Measurements from ENCODE around the gene TRIM14. TPM values are rescaled to one million over a fixed set of nuclear protein-coding genes. Genes with fewer than 3 reads are reported as not detected.

The TRIM14 gene
- total RNA-seq, 1 experiment from 2014 or later, result 11.9 TPM

DNA sequence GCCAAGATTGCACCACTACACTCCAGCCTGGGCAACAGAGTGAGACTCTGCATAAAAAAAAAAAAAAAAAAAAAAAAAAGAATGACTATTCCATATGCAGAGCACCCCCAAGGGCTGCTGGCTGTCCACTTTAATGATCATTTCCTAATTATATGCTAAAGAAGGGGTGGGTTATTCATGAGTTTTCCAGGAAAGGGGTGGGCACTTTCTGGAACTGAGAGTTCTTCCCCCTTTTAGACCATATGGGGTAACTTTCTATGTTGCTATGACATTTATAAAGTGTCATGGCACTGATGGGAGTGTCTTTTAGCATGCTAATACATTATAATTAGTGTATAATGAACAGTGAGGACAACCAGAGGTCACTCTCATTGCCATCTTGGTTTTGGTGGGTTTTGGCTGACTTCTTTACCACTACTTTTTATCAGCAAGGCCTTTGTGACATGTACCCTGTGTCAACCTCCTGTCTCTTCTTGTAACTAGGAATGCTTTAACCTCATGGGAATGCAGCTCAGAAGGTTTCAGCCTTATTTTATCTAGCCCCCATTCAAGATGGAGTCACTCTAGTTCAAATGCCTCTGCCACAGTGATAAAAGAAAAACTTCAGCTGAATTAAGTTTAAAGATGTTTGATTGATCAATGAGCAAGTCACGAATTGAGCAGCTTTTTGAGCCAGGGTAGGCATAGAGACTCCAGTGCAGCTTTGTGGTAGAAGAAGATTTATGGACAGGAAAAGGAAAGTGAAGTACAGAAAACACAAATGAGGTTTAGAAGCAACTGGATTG is 69.5 kb downstream of the TRIM14 start (continued):
- no peak for TF ChIP-seq ZNF532 (CRISPR knock-in tag; IDR thresholded peaks at IDR 0.05; ENCODE audit: borderline replicate concordance)

DNA sequence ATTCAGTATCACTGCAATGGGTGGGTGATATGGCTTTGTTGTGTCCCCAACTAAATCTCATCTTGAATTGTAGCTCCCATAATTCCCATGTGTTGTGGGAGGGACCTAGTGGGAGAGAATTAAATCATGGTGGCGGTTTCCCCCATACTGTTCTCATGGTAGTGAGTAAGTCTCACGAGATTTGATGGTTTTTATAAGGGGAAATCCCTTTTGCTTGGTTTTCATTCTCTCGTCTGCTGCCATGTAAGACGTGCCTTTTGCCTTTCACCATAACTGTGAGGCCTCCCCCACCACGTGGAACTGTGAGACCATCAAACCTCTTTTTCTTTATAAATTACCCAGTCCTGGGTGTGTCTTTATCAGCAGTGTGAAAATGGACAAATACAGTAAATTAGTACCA is 72.0 kb downstream of the TRIM14 start:
- Mint-ChIP-seq H3K36me3 (no peaks in the 10 kb centered on the region), H3K27ac (no peak overlapping the region), H3K9me3 (no peaks in the 10 kb centered on the region), H3K27me3 (ENCODE audit: low read depth) (peaks cover 12% of the 10 kb centered on the region), H3K4me3 (no peak overlapping the region), H3K4me1 (no peaks in the 10 kb centered on the region)
- ChIA-PET POLR2A (no interaction called here), CTCF (interaction anchor here (1.0 to 1.8 kb wide), 2 partner anchors 9 to 12 kb away, joined by 5 to 8 read pairs; partner anchors contain the start of gene NANS)
- DNase-seq (ENCODE audit: low spot score) (no peak), ATAC-seq (no peak)
- TF ChIP-seq KAT7 (CRISPR knock-in tag; IDR thresholded peaks at IDR 0.05; ENCODE audit: borderline replicate concordance) (no peak), HMGA2 (CRISPR knock-in tag; IDR thresholded peaks at IDR 0.05) (no peak), PREB (CRISPR knock-in tag; IDR thresholded peaks at IDR 0.05; ENCODE audit: borderline replicate concordance) (no peak), ZNF138 (CRISPR knock-in tag; conservative IDR thresholded peaks at IDR 0.05) (no peak), ZNF121 (CRISPR knock-in tag; IDR thresholded peaks at IDR 0.05) (no peak), ZNF317 (CRISPR knock-in tag; IDR thresholded peaks at IDR 0.05; ENCODE audit: borderline replicate concordance, low read depth) (no peak), NR1H2 (CRISPR knock-in tag; IDR thresholded peaks at IDR 0.05) (no peak), NFATC4 (CRISPR knock-in tag; IDR thresholded peaks at IDR 0.05) (no peak), RORB (CRISPR knock-in tag; IDR thresholded peaks at IDR 0.05) (no peak), STAT6 (CRISPR knock-in tag; conservative IDR thresholded peaks at IDR 0.05; ENCODE audit: low read depth) (no peak), MYBL2 (CRISPR knock-in tag; IDR thresholded peaks at IDR 0.05) (no peak), ERG (CRISPR knock-in tag; IDR thresholded peaks at IDR 0.05) (no peak)
- TF ChIP-seq, protein P1, sequence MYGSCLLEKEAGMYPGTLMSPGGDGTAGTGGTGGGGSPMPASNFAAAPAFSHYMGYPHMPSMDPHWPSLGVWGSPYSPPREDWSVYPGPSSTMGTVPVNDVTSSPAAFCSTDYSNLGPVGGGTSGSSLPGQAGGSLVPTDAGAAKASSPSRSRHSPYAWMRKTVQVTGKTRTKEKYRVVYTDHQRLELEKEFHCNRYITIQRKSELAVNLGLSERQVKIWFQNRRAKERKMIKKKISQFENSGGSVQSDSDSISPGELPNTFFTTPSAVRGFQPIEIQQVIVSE (CRISPR knock-in tag; IDR thresholded peaks at IDR 0.05; ENCODE audit: borderline replicate concordance), result no peak

All from WTC11 (cell line).